ENCODE results near the gene CEP112.

GRCh38 chr17:65888649-65889048, 303.3 kb downstream of the CEP112 start:
- TF ChIP-seq CTCF (IDR thresholded peaks at IDR 0.05): no peak
- TF ChIP-seq POLR2AphosphoS5 (IDR thresholded peaks at IDR 0.05; ENCODE audit: low read depth, low read length): no peak
- TF ChIP-seq TCF7L2 (IDR thresholded peaks at IDR 0.05; ENCODE audit: low read depth, low read length): no peak
- TF ChIP-seq REST (IDR thresholded peaks at IDR 0.05; ENCODE audit: insufficient read depth in 1 of 2, low read depth in 2 of 2, low read length in 1 of 2): no peak
